ENCODE measurements around the gene HIF1AN. TPM values are rescaled to one million over a fixed set of nuclear protein-coding genes. Genes with fewer than 3 reads are reported as not detected.
"Not testable (repeated sequence)": the region's sequence is repeated elsewhere in the genome, so short reads cannot be mapped to it uniquely, and the experiment has no call there.

HIF1AN gene
- total RNA-seq, 1 donor, result 17.0 TPM

DNA sequence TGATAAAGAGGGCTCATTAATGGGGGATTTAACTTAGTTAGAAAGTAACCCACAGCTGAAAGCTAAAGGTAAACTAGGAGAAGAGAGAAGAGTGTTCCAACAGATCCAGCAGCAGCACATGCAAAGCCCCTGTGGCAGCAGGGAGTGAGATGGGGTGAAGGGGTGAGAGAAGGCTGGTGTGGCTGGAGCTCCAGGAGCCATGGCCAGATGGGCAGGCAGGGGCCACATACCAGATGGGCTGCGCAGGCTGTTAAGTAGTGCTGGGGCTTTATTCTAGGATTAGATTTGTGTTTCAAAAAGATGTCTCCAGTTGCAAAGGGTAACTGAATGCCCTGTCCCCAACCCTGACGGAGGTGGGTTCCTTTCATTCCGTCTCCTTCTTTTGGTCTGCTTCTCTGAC, 33.2 kb downstream of the HIF1AN start:
- Histone ChIP-seq H3K9me3 (ENCODE audit: low read depth, low read length) (no peaks in the 10 kb centered on the region), H3K27me3 (ENCODE audit: insufficient read depth, low read length) (peaks cover 42% of the 10 kb centered on the region)

DNA sequence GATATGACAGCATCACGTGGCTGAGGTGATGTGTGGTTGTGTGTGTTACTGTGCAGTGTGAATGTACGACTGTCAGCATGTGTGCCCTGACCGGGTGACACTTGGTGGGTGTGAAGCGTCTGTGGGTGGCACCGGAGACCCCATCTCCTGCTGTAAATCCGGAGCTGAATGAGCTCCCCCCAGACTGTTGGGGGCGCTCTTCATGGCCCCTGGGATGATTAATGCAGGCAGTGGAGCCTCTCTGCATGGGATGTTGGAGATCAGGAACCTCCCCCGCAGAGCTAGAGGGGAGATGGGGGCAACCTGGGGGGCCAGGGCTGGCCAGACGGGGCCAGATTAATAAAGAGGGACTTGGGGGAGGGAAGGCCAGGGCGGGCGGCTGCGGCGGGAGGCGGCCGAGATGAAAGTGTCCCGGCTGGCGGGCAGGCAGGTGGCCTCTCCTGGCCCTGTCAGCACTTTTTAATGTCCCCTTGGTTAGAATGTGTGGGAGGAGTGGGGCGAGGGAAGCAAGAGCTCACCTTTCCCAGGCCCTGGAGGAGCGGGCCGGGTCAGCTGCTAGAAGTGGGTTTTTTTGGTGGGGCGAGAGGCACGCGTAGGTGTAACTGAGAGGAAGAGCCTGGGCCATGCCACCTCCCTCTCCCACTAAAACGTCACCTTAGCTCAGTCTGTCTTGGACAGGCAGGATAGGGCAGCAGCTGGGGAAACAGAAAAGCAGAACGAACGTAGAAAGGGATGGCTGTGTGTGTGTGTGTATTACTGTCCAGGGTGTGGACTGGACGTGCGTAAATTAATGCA, 34.1 kb downstream of the HIF1AN start:
- no peaks in the 10 kb centered on the region for H3K4me1 ChIP-seq (ENCODE audit: insufficient read depth, low read length)
- H3K4me3 ChIP-seq (ENCODE audit: low read length), result no peak overlapping the region
- peaks cover 42% of the 10 kb centered on the region for H3K27me3 ChIP-seq (ENCODE audit: insufficient read depth, low read length)
- H3K9me3 ChIP-seq (ENCODE audit: low read depth, low read length), result no peaks in the 10 kb centered on the region

More for the DNA sequence above, 33.2 kb downstream of the HIF1AN start:
- H3K4me1 ChIP-seq (ENCODE audit: insufficient read depth, low read length), result no peaks in the 10 kb centered on the region
- no peak overlapping the region for H3K4me3 ChIP-seq (ENCODE audit: low read length)

DNA sequence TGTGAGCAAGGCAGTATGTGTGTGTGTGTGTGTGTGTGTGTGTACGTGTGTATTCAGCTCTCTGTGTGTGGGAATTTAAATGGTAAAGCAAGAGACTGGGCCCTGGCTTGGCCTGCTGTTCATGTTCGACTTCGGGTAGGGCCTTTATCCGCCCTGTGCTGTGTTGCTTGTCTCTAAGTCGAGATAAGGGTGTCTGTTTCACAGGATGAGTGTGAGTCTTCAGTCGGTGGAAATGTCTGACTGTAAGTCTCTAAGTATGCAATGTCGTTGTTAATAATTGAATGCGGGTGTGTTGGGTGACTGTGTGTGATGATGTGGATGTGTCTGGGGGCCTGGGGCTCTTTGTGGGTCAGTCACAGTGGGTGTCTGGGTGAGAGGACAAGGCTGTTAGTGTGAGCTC, 34.8 kb downstream of the HIF1AN start:
- Histone ChIP-seq H3K27me3 (ENCODE audit: insufficient read depth, low read length) (peaks cover 42% of the 10 kb centered on the region), H3K9me3 (ENCODE audit: low read depth, low read length) (no peaks in the 10 kb centered on the region), H3K4me3 (ENCODE audit: low read length) (no peak overlapping the region), H3K4me1 (ENCODE audit: insufficient read depth, low read length) (no peaks in the 10 kb centered on the region)

DNA sequence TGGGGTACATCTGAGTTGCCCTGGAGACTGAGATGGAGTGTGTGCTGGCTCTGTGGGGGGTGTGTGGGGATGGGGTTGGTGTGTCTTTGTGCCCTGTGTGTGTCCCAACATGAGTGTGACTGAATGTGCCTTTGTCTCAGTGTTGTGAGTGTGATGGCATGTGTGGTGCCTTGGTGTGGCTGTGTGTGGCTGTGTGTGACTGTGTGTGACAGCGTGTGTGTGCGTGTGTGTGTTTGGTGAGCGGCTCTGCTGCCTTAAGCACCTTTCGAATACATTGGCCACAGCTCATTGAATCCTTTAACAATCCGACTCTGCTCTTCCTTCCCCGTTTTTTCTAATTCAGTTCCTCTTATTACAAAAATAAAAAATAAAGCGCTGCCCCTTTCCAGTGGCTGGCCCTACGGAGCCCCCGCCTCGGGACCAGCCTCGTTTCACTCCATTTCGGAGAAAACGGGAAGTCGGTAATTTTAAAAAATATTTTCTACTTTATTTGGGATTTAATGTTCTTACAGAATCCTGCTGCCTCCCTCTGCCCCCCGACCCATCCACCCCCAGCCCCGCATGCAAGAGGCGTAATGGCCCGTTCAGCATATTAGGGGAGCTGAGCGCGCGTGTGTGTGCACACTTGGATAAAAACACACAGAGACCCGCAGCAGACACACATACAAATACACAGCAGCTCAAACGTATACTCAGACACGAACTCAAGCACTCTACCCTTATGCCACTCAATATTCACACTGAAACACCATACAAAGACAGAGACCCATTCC, 35.5 kb downstream of the HIF1AN start:
- peaks cover 36% of the 10 kb centered on the region for H3K27me3 ChIP-seq (ENCODE audit: insufficient read depth, low read length)
- no peaks in the 10 kb centered on the region for H3K9me3 ChIP-seq (ENCODE audit: low read depth, low read length)
- no peak overlapping the region for H3K4me3 ChIP-seq (ENCODE audit: low read length)
- H3K4me1 ChIP-seq (ENCODE audit: insufficient read depth, low read length), result no peaks in the 10 kb centered on the region

DNA sequence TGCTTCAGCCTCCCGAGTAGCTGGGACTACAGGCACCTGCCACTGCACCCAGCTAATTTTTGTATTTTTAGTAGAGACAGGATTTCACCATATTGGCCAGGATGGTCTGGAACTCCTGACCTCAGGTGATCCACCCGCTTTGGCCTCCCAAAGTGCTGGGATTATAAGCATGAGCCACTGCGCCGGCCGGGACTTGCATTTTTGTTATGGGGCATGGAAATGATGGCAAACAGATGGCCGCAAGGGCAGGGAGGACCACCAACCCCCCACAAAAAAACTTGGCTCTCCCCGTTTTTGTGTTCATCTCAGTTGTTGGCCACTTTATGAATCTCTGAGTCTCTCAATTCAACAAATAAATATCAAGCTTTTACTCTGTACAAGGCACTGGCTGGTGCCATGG, 39.4 kb downstream of the HIF1AN start:
- not testable (repeated sequence) for H3K4me3 ChIP-seq (ENCODE audit: low read length); H3K9me3 ChIP-seq (ENCODE audit: low read depth, low read length); H3K4me1 ChIP-seq (ENCODE audit: insufficient read depth, low read length)
- peaks cover 13% of the 10 kb centered on the region for H3K27me3 ChIP-seq (ENCODE audit: insufficient read depth, low read length)

DNA sequence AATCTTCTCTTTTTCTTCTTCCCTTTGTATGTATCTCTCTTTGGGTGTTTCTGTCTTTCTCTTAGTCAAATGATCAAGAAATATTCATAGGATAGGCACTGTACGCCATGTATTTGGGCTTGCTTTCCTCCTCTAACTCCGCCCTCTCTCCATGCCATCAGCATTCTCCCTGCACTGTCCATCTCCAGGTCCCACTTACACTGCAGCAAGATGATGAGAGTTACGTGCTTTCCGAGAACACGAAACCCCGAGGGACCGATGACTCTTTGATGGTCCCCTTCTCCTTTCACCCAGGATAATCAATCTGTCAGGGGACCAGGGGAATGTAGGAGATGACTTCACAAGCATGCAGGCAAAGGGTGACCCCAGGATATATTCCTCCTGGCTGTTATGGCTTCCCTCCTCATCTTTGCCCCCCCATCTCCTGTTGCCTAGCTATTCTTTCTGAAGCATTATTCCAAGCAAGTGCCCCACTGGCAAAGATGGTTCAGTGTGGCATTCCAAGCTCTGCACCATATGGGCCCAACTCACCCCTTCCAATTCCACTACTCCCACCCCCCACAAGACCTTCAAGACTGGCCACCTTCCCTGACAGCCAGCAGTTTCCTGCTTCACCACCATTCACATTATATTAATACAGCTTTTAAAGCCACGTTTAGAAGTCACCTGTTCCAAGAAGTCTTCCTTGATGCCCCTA, 40.0 kb downstream of the HIF1AN start:
- H3K27me3 ChIP-seq (ENCODE audit: insufficient read depth, low read length), result peaks cover 7% of the 10 kb centered on the region
- no peaks in the 10 kb centered on the region for H3K4me1 ChIP-seq (ENCODE audit: insufficient read depth, low read length)
- no peaks in the 10 kb centered on the region for H3K9me3 ChIP-seq (ENCODE audit: low read depth, low read length)
- H3K4me3 ChIP-seq (ENCODE audit: low read length), result no peak overlapping the region

DNA sequence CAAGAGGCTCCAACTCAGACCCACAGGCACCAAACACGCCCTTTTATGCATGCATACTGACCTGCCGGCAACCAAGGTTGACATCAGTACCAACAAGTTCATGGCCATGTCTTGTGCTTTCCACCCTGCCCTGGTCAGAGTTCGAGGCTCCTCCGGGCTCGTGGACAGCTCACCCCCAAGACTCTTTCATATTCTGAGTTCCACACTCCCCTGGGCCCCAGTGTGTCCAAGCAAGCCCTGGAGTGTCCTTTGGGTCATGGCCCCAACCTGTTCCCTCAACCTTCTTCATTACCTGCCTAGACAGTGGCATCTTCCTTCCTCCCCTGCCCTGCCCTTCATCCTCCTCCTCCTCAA, 40.5 kb downstream of the HIF1AN start:
- Histone ChIP-seq H3K4me1 (ENCODE audit: insufficient read depth, low read length) (no peaks in the 10 kb centered on the region), H3K27me3 (ENCODE audit: insufficient read depth, low read length) (peaks cover 2% of the 10 kb centered on the region), H3K9me3 (ENCODE audit: low read depth, low read length) (no peaks in the 10 kb centered on the region), H3K4me3 (ENCODE audit: low read length) (no peak overlapping the region)

DNA sequence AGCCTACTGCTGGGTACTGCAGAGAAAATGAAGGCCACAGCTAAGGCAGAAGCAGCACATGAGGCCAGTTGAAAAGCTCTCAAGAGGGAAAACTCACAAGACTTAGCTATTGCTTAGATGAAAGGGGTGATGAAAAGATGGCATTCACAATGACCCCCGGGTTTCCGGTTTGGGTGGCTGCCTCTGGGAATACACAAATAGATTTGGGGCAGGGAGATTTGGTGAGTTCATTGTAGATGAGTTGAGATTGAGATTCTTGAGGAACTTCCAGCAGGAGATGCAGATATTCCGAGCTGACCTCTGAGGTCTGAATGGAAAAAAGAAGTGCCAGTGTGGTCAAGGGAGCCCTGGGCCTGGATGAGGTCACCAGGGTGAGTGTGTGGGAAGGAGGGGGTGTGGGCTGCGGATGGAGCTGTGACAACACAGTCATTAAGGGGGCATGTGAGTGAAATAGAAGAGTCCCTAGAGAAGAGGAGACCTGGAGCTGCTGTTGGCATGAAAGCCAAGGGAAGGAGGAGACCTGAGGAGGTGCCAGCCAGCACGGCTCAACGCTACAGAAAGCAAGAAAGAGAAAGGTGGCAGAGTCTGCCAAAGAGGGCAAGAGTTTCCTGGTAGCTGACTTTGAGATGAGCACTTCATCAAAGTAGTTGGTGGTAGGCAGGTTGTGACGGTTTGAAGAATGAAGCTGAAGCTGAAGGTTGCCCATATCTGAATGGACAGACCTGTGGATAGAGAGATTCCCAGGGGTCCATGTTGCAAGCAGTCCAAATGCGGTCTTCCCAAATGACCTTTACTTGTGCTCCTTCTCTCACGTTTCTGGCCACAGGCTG, 43.7 kb downstream of the HIF1AN start:
- no peaks in the 10 kb centered on the region for H3K4me1 ChIP-seq (ENCODE audit: insufficient read depth, low read length)
- peaks cover 12% of the 10 kb centered on the region for H3K27me3 ChIP-seq (ENCODE audit: insufficient read depth, low read length)
- H3K9me3 ChIP-seq (ENCODE audit: low read depth, low read length), result no peaks in the 10 kb centered on the region
- no peak overlapping the region for H3K4me3 ChIP-seq (ENCODE audit: low read length)

DNA sequence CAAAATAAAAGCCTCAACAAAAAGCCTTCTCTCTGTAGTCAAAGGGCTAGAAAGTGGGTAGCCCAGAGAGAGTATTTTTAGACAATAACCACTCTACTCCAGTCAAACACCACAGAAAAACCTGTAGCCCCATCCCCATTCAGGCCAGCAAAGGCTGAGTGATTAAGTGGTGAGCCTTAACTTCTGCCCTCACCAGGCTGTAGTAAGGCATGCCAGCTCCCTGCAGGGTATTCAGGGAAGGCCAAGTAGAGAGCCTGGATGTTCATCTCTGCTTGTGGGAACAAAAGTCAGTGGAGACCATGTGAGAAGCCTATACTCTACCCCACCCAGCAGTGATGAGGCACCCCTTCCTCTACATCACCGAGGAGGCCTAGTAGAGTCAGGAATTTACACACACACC, 51.2 kb downstream of the HIF1AN start:
- Histone ChIP-seq H3K9me3 (ENCODE audit: low read depth, low read length) (peaks cover 5% of the 10 kb centered on the region), H3K27me3 (ENCODE audit: insufficient read depth, low read length) (peaks cover 81% of the 10 kb centered on the region), H3K4me3 (ENCODE audit: low read length) (no peak overlapping the region), H3K4me1 (ENCODE audit: insufficient read depth, low read length) (no peaks in the 10 kb centered on the region)

DNA sequence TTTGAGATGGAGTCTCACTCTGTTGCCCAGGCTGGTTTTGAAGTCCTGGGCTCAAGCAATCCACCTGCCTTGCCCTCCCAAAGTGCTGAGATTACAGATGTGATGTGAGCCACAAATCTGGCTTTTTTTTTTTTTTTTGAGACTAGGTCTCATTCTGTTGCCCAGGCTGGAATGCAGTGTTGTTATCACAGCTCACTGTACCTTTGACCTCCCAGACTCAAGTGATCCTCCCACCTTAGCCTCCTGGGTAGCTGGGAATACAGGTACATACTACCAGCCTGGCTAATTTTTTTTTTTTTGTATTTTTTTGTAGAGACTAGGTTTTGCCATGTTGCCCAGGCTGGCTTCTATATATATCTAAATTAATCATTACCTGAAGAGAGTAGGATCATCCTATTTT, 62.4 kb downstream of the HIF1AN start:
- H3K27me3 ChIP-seq (ENCODE audit: insufficient read depth, low read length), result peaks cover 5% of the 10 kb centered on the region

DNA sequence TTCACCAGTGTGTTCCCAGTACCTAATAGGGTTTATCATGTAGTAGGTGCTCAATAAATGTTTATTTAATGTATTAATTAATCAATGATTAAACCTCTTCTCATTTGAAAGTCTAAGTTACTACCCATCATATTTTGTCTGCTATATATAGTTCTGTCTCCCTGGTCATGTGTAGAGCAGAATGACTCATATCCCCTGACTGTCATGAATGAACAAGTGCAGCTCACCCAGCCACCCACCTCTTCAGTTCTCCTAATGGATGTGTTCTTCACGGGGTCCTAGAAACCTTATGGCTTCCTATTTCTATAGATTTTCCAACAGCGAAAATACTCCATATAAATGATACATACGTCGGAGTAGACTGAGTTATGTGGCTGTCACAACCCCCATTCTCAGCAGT, 64.5 kb downstream of the HIF1AN start:
- Histone ChIP-seq H3K4me1 (ENCODE audit: insufficient read depth, low read length) (no peaks in the 10 kb centered on the region), H3K27me3 (ENCODE audit: insufficient read depth, low read length) (peaks cover 4% of the 10 kb centered on the region), H3K4me3 (ENCODE audit: low read length) (no peak overlapping the region), H3K9me3 (ENCODE audit: low read depth, low read length) (no peaks in the 10 kb centered on the region)

More for the DNA sequence above, 62.4 kb downstream of the HIF1AN start:
- no peaks in the 10 kb centered on the region for H3K4me1 ChIP-seq (ENCODE audit: insufficient read depth, low read length)
- no peak overlapping the region for H3K4me3 ChIP-seq (ENCODE audit: low read length)
- H3K9me3 ChIP-seq (ENCODE audit: low read depth, low read length), result no peaks in the 10 kb centered on the region

DNA sequence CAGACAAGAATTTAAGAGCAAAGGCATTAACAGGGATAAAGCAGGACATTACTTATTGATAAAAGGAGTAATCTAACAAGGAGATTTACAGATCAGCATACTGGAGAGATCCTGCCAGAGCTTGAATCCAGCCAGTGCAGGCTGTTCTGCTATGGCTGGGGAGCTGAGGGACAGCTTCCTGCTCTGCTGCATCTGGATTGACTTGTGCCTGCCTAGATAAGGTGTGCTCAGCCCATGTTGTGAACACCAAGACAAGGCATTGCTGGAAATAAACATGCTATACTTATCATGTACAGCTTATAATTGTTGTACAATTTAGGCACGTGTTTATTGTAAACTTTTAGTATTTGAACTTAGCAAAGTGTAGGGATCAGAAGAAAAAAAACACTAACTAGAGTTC, 71.7 kb downstream of the HIF1AN start:
- no peak overlapping the region for H3K4me3 ChIP-seq (ENCODE audit: low read length)
- peaks cover 8% of the 10 kb centered on the region for H3K27me3 ChIP-seq (ENCODE audit: insufficient read depth, low read length)
- H3K9me3 ChIP-seq (ENCODE audit: low read depth, low read length), result no peaks in the 10 kb centered on the region
- no peaks in the 10 kb centered on the region for H3K4me1 ChIP-seq (ENCODE audit: insufficient read depth, low read length)
